Neural cell (in vitro differentiated cells): Measurements from ENCODE around the gene TFPT.

Source experiments
- CTCF ChIP-seq: fragments of 450-650 bp; IDR thresholded peaks from 2 replicates; pipeline ENCODE4 v1.5.1; 2014; ENCODE audit warnings: antibody characterized with exemption, mild to moderate bottlenecking, moderate library complexity; ENCODE audit not compliant: poor library complexity, severe bottlenecking
- EP300 ChIP-seq: fragments of 450-650 bp; conservative IDR thresholded peaks from 2 replicates; pipeline ENCODE4 v1.6.1; 2014; ENCODE audit warnings: antibody characterized with exemption, mild to moderate bottlenecking, moderate library complexity; ENCODE audit not compliant: poor library complexity, severe bottlenecking
- EZH2 ChIP-seq: fragments of 200-600, 300-800 bp; shearing (Covaris generic), sonication (generic); IDR thresholded peaks from 2 replicates; pipeline ENCODE4 v1.6.1; 2014; ENCODE audit warnings: antibody characterized with exemption, low read length, borderline replicate concordance, mild to moderate bottlenecking; ENCODE audit not compliant: insufficient read depth, poor library complexity, severe bottlenecking
- POLR2AphosphoS5 ChIP-seq: IDR thresholded peaks from 2 replicates; pipeline ENCODE4 v1.6.1; 2012
- REST ChIP-seq: IDR thresholded peaks from 2 replicates; pipeline ENCODE4 v1.6.1; 2012; ENCODE audit warnings: borderline replicate concordance
- SMC3 ChIP-seq: fragments of 450-650 bp; conservative IDR thresholded peaks from 2 replicates; pipeline ENCODE4 v1.6.1; 2014; ENCODE audit warnings: antibody characterized with exemption, mild to moderate bottlenecking, moderate library complexity; ENCODE audit not compliant: poor library complexity

GRCh38 chr19:54084410-54084809 is 31.0 kb downstream of the TFPT start:
- TF ChIP-seq CTCF: no peak
- no peak for TF ChIP-seq EZH2
- no peak for TF ChIP-seq SMC3
- no peak for TF ChIP-seq EP300
- no peak for TF ChIP-seq POLR2AphosphoS5
- no peak for TF ChIP-seq REST
